H9 (cell line): Measurements from ENCODE around the gene IGF2. TPM values are rescaled to one million over a fixed set of nuclear protein-coding genes. Genes with fewer than 3 reads are reported as not detected.

Experiments
- DNase-seq: peaks from one replicate; pipeline ENCODE4 v3.0.0-alpha.2; 2017
- H2AFZ ChIP-seq: one replicate; pipeline ENCODE4 v1.6.1; 2013; ENCODE audit warnings: mild to moderate bottlenecking, low read length, control low read depth, moderate library complexity
- H2AK5ac ChIP-seq: 2 replicates; pipeline ENCODE4 v1.6.1; 2013; ENCODE audit warnings: low read length, control low read depth, mixed read lengths; ENCODE audit not compliant: insufficient read length
- H2BK120ac ChIP-seq: one replicate; pipeline ENCODE4 v1.6.1; 2013; ENCODE audit warnings: low read depth, mild to moderate bottlenecking, low read length, control low read depth, inconsistent platforms; ENCODE audit not compliant: poor library complexity, severe bottlenecking
- H2BK12ac ChIP-seq: 2 replicates; pipeline ENCODE4 v1.6.1; 2013; ENCODE audit warnings: low read length, control low read depth, mixed read lengths, low read depth; ENCODE audit not compliant: insufficient read length
- H2BK15ac ChIP-seq: 2 replicates; pipeline ENCODE4 v1.6.1; 2013; ENCODE audit warnings: low read depth, low read length, control low read depth
- H2BK20ac ChIP-seq: one replicate; pipeline ENCODE4 v1.6.1; 2013; ENCODE audit warnings: low read depth, mild to moderate bottlenecking, low read length, control low read depth, inconsistent platforms; ENCODE audit not compliant: poor library complexity, severe bottlenecking
- H2BK5ac ChIP-seq: 2 replicates; pipeline ENCODE4 v1.6.1; 2013; ENCODE audit warnings: low read length, control low read depth, mixed read lengths; ENCODE audit not compliant: insufficient read length
- H3K14ac ChIP-seq: 2 replicates; pipeline ENCODE4 v1.6.1; 2013; ENCODE audit warnings: low read length, control low read depth; ENCODE audit not compliant: insufficient read depth
- H3K18ac ChIP-seq: 2 replicates; pipeline ENCODE4 v1.6.1; 2013; ENCODE audit warnings: low read depth, mild to moderate bottlenecking, mixed read lengths, low read length, control low read depth; ENCODE audit not compliant: insufficient read length
- H3K23ac ChIP-seq: 2 replicates; pipeline ENCODE4 v1.6.1; 2013; ENCODE audit warnings: low read length, control low read depth, mixed read lengths, low read depth; ENCODE audit not compliant: insufficient read length
- H3K23me2 ChIP-seq: 2 replicates; pipeline ENCODE4 v1.6.1; 2013; ENCODE audit warnings: low read depth, mild to moderate bottlenecking, mixed read lengths, low read length, control low read depth; ENCODE audit not compliant: insufficient read length, poor library complexity, severe bottlenecking
- H3K27ac ChIP-seq: 2 replicates; pipeline ENCODE4 v1.5.1; 2013; ENCODE audit warnings: low read length, control low read depth, mixed read lengths, low read depth; ENCODE audit not compliant: insufficient read length
- H3K27me3 ChIP-seq: 2 replicates; pipeline ENCODE4 v1.6.1; 2013; ENCODE audit warnings: low read length, control low read depth, inconsistent platforms; ENCODE audit not compliant: insufficient read depth
- H3K4ac ChIP-seq: 2 replicates; pipeline ENCODE4 v1.6.1; 2013; ENCODE audit warnings: low read depth, mild to moderate bottlenecking, control low read depth, inconsistent platforms, low read length, moderate library complexity
- H3K4me1 ChIP-seq: 2 replicates; pipeline ENCODE4 v1.6.1; 2013; ENCODE audit warnings: low read length, control low read depth, inconsistent platforms; ENCODE audit not compliant: insufficient read depth
- H3K4me2 ChIP-seq: 2 replicates; pipeline ENCODE4 v1.6.1; 2013; ENCODE audit warnings: low read length, control low read depth, mixed read lengths; ENCODE audit not compliant: insufficient read length, insufficient read depth
- H3K56ac ChIP-seq: 2 replicates; pipeline ENCODE4 v1.6.1; 2013; ENCODE audit warnings: low read depth, mild to moderate bottlenecking, mixed read lengths, low read length, control low read depth; ENCODE audit not compliant: insufficient read length
- H3K79me1 ChIP-seq: 2 replicates; pipeline ENCODE4 v1.6.1; 2013; ENCODE audit warnings: low read depth, mild to moderate bottlenecking, moderate library complexity, low read length, control low read depth, inconsistent platforms; ENCODE audit not compliant: insufficient read depth, poor library complexity, severe bottlenecking
- H3K79me2 ChIP-seq: 2 replicates; pipeline ENCODE4 v1.6.1; 2013; ENCODE audit warnings: low read length, control low read depth, inconsistent platforms; ENCODE audit not compliant: insufficient read depth
- H3K9ac ChIP-seq: 2 replicates; pipeline ENCODE4 v1.6.1; 2013; ENCODE audit warnings: low read length, control low read depth, mixed read lengths; ENCODE audit not compliant: insufficient read length; ENCODE audit errors: extremely low read depth
- H3K9me3 ChIP-seq: one replicate; pipeline ENCODE4 v1.6.1; 2013; ENCODE audit warnings: low read depth, low read length, inconsistent platforms; ENCODE audit not compliant: control insufficient read depth
- H3T11ph ChIP-seq: one replicate; pipeline ENCODE4 v1.6.1; 2013; ENCODE audit warnings: mild to moderate bottlenecking, low read length, control low read depth, inconsistent platforms
- H4K20me1 ChIP-seq: one replicate; pipeline ENCODE4 v1.6.1; 2013; ENCODE audit not compliant: control insufficient read depth, insufficient read length, insufficient read depth
- H4K5ac ChIP-seq: 2 replicates; pipeline ENCODE4 v1.6.1; 2013; ENCODE audit warnings: low read depth, mild to moderate bottlenecking, mixed read lengths, low read length, control low read depth; ENCODE audit not compliant: insufficient read length
- H4K8ac ChIP-seq: replicated peaks from 2 replicates; pipeline ENCODE4 v1.6.1; 2013; ENCODE audit warnings: low read length, control low read depth, mixed read lengths, low read depth; ENCODE audit not compliant: insufficient read length
- H4K91ac ChIP-seq: 2 replicates; pipeline ENCODE4 v1.6.1; 2013; ENCODE audit warnings: low read depth, mild to moderate bottlenecking, moderate library complexity, mixed read lengths, low read length, control low read depth; ENCODE audit not compliant: insufficient read length
- H3K27ac Mint-ChIP-seq, 3 experiments: 2 replicates in 2 of 3; 3 replicates in 1 of 3; pipeline ENCODE4 v1.8.0; 2020 to 2021; ENCODE audit warnings: mixed read lengths in 3 of 3, mild to moderate bottlenecking in 1 of 3, moderate library complexity in 1 of 3
- H3K27me3 Mint-ChIP-seq: 2 replicates; pipeline ENCODE4 v1.8.0; 2021; ENCODE audit warnings: low read depth, mild to moderate bottlenecking, moderate library complexity, mixed read lengths
- H3K36me3 Mint-ChIP-seq, 3 experiments: 2 replicates in 2 of 3; 3 replicates in 1 of 3; pipeline ENCODE4 v1.8.0; 2020 to 2021; ENCODE audit warnings: low read depth in 3 of 3, mixed read lengths in 3 of 3; ENCODE audit not compliant: insufficient read depth in 1 of 3
- H3K4me1 Mint-ChIP-seq, 2 experiments: 2 replicates each; pipeline ENCODE4 v1.8.0; 2020; ENCODE audit warnings: mixed read lengths in 2 of 2
- H3K4me3 Mint-ChIP-seq, 2 experiments: 2 replicates in 1 of 2; 3 replicates in 1 of 2; pipeline ENCODE4 v1.8.0; 2020 to 2021; ENCODE audit warnings: mild to moderate bottlenecking in 2 of 2, mixed read lengths in 2 of 2, moderate library complexity in 1 of 2
- H3K9me3 Mint-ChIP-seq, 2 experiments: 2 replicates in 1 of 2; 3 replicates in 1 of 2; pipeline ENCODE4 v1.8.0; 2020; ENCODE audit warnings: mild to moderate bottlenecking in 2 of 2, mixed read lengths in 2 of 2, moderate library complexity in 1 of 2
- CTCF ChIP-seq: fragments of 200-600 bp; sonication (generic); conservative IDR thresholded peaks from 3 replicates; pipeline ENCODE4 v1.8.0; 2021; ENCODE audit warnings: antibody characterized with exemption, mild to moderate bottlenecking
- WGBS: extraction: QIAGEN DNeasy Blood & Tissue Kit; methylation state at CpG from one replicate; pipeline ENCODE4 v1.1.7; 2013; ENCODE audit warnings: missing lambda C conversion rate, low lambda C conversion rate, mixed read lengths; ENCODE audit not compliant: insufficient read length; ENCODE audit errors: extremely low coverage; 5-methylcytosine and 5-hydroxymethylcytosine counted together
- total RNA-seq: library from RNA; stranded (reverse); gene quantifications from 2 replicates; pipeline ENCODE4 v1.2.1, GENCODE V29; 2021

The IGF2 gene
- total RNA-seq, 1 experiment from 2014 or later = 2.8 TPM

- Histone ChIP-seq H2BK20ac (no peak overlapping the region), H3K14ac (no peak overlapping the region; the same call in 1 of the 2 replicates), H2BK120ac (no peak overlapping the region), H3K4ac (no peak overlapping the region), H3K56ac (no peak overlapping the region), H3K79me1 (no peaks in the 10 kb centered on the region), H3K23ac (no peak overlapping the region), H2AK5ac (no peak overlapping the region), H3K79me2 (no peaks in the 10 kb centered on the region), H2BK15ac (no peak overlapping the region), H3K27me3 (no peaks in the 10 kb centered on the region), H4K91ac (no peak overlapping the region), H3K4me1 (no peaks in the 10 kb centered on the region), H3K27ac (no peak overlapping the region), H3K4me2 (no peak overlapping the region), H4K20me1 (no peaks in the 10 kb centered on the region), H3K9me3 (no peaks in the 10 kb centered on the region), H2BK5ac (no peak overlapping the region), H4K5ac (no peak overlapping the region), H3K9ac (no peak overlapping the region), H3T11ph (no peak overlapping the region), H3K23me2 (no peaks in the 10 kb centered on the region), H3K18ac (no peak overlapping the region), H2BK12ac (no peak overlapping the region), H2AFZ (no peak overlapping the region), H4K8ac (no peak overlapping the region)
- H3K4me1 Mint-ChIP-seq = no peaks in the 10 kb centered on the region
- no peak overlapping the region for H3K27ac Mint-ChIP-seq
- H3K9me3 Mint-ChIP-seq = no peaks in the 10 kb centered on the region
- H3K4me3 Mint-ChIP-seq = no peak overlapping the region
- H3K27me3 Mint-ChIP-seq = peaks cover 8% of the 10 kb centered on the region
- no CpG with 5 or more reads among the region's 36 CpGs for WGBS
- no peak for TF ChIP-seq CTCF
- DNase-seq = no peak
- H3K36me3 Mint-ChIP-seq = no peaks in the 10 kb centered on the region
Measured at GRCh38 chr11:2159536-2160413, 20.6 kb upstream of the IGF2 start.
